GM19193 (cell line): Measurements from ENCODE around the gene ZFYVE9.

ENCODE experiments used
- POLR2A ChIP-seq: IDR thresholded peaks from 4 replicates; pipeline ENCODE4 v1.6.1; 2011; ENCODE audit not compliant: insufficient read depth, insufficient read length; ENCODE audit errors: extremely low read depth

Gene ZFYVE9

GRCh38 chr1:52365071-52365745 lies 223.3 kb downstream of the ZFYVE9 start:
- TF ChIP-seq POLR2A, result no peak

- peak; percentile 98 for TF ChIP-seq POLR2A
Observed at GRCh38 chr1:52365746-52366516, 224.0 kb downstream of the ZFYVE9 start, which contains the start of gene CC2D1B. CC2D1B (minus strand) TSS chr1:52366205; CDS start chr1:52364620, 1,585 bp downstream.

GRCh38 chr1:52366517-52366827 lies 224.6 kb downstream of the ZFYVE9 start:
- no peak for TF ChIP-seq POLR2A

GRCh38 chr1:52367272-52367671 lies 225.4 kb downstream of the ZFYVE9 start:
- no peak for TF ChIP-seq POLR2A

DNA sequence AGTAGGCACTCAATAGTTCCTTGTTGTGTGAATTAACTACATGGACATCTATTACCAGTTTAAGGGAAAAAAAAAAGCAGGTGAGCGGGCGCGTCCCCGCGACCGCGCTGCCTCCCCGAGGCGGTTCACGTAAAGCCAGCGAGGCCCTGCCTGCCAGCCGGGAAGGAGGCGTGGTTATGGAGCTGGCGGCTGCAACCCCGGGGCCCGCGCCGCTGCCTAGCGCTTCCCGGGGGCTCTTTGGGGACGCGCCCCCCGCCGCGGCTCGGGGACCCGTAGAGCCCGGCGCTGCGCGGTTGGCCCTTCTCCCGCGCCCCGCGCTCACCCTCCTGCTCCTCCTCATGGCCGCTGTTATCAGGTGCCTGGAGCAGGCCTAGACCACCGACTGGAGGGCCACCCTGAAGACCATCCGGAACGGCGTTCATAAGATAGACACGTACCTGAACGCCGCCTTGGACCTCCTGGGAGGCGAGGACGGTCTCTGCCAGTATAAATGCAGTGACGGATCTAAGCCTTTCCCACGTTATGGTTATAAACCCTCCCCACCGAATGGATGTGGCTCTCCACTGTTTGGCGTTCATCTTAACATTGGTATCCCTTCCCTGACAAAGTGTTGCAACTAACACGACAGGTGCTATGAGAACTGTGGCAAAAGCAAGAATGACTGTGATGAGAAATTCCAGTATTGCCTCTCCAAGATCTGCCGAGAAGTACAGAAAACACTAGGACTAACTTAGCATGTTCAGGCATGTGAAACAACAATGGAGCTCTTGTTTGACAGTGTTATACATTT lies 226.7 kb downstream of the ZFYVE9 start:
- no peak for TF ChIP-seq POLR2A

GRCh38 chr1:52385376-52385775 lies 243.5 kb downstream of the ZFYVE9 start:
- no peak for TF ChIP-seq POLR2A

- TF ChIP-seq POLR2A, result no peak
Observed at GRCh38 chr1:52386458-52386857, 244.6 kb downstream of the ZFYVE9 start.

- no peak for TF ChIP-seq POLR2A
Observed at GRCh38 chr1:52393174-52393573, 251.3 kb downstream of the ZFYVE9 start.
